SU-DHL-6 (cell line): ENCODE data around the gene ATP6V0D1.

Experiments used
- H2AFZ ChIP-seq: fragments of 200-600 bp; sonication (generic); 2 replicates; pipeline ENCODE4 v1.6.1; 2014; ENCODE audit warnings: low read depth, mild to moderate bottlenecking, moderate library complexity, mixed read lengths, antibody characterized with exemption, low read length; ENCODE audit not compliant: severe bottlenecking
- H3F3A ChIP-seq: fragments of 200-600 bp; shearing (Covaris generic); 2 replicates; pipeline ENCODE4 v1.6.0; 2016; ENCODE audit warnings: antibody characterized with exemption, mild to moderate bottlenecking; ENCODE audit not compliant: insufficient read depth
- H3K27ac ChIP-seq: fragments of 200-600 bp; sonication (generic); 2 replicates; pipeline ENCODE4 v1.5.1; 2016; ENCODE audit warnings: low read depth, mild to moderate bottlenecking, low read length, moderate library complexity, mixed read lengths
- H3K27me3 ChIP-seq: fragments of 200-600 bp; sonication (generic), shearing (Covaris generic); 2 replicates; pipeline ENCODE4 v1.6.0; 2014; ENCODE audit warnings: mild to moderate bottlenecking, low read length
- H3K36me3 ChIP-seq: fragments of 200-600 bp; sonication (generic); 2 replicates; pipeline ENCODE4 v1.6.1; 2014; ENCODE audit warnings: mild to moderate bottlenecking, low read length, mixed read lengths
- H3K4me2 ChIP-seq: fragments of 300-600, 200-600 bp; shearing (Covaris generic), sonication (generic); 2 replicates; pipeline ENCODE4 v1.6.0; 2014; ENCODE audit warnings: low read length, low read depth, mild to moderate bottlenecking; ENCODE audit not compliant: poor library complexity, severe bottlenecking
- H3K4me3 ChIP-seq: fragments of 200-600 bp; sonication (generic); 2 replicates; pipeline ENCODE4 v1.5.1; 2014; ENCODE audit warnings: antibody characterized with exemption, low read length, mild to moderate bottlenecking, mixed read lengths; ENCODE audit not compliant: insufficient read depth, poor library complexity, severe bottlenecking
- H3K79me2 ChIP-seq: fragments of 200-600 bp; sonication (generic); 2 replicates; pipeline ENCODE4 v1.6.1; 2014; ENCODE audit warnings: mild to moderate bottlenecking, low read length, moderate library complexity; ENCODE audit not compliant: insufficient read depth
- H3K9ac ChIP-seq: fragments of 200-600 bp; sonication (generic); 2 replicates; pipeline ENCODE4 v1.7.0; 2014; ENCODE audit warnings: mild to moderate bottlenecking, low read length
- H3K9me2 ChIP-seq: fragments of 200-600 bp; sonication (generic); replicated peaks from 2 replicates; pipeline ENCODE4 v1.6.1; 2014; ENCODE audit warnings: low read length; ENCODE audit not compliant: insufficient read depth
- H3K9me3 ChIP-seq: fragments of 200-600 bp; sonication (generic); 2 replicates; pipeline ENCODE4 v1.6.1; 2014; ENCODE audit warnings: low read length, mixed read lengths; ENCODE audit not compliant: insufficient read depth
- H4K20me1 ChIP-seq: fragments of 200-600 bp; sonication (generic); 2 replicates; pipeline ENCODE4 v1.6.1; 2014; ENCODE audit warnings: low read depth, mild to moderate bottlenecking, antibody characterized with exemption, low read length, moderate library complexity, mixed read lengths
- EZH2phosphoT487 ChIP-seq: fragments of 200-600 bp; sonication (generic), shearing (Covaris generic); conservative IDR thresholded peaks from 2 replicates; pipeline ENCODE4 v1.6.1; 2018; ENCODE audit warnings: mild to moderate bottlenecking, antibody characterized with exemption, low read length, moderate library complexity, mixed read lengths
- TF ChIP-seq, protein P1 (sequence below): fragments of 200-600 bp; sonication (generic); IDR thresholded peaks from one replicate; pipeline ENCODE4 v1.5.1; 2017; ENCODE audit warnings: antibody characterized with exemption, mild to moderate bottlenecking, low read length, moderate library complexity; ENCODE audit not compliant: insufficient read depth, poor library complexity, severe bottlenecking

The ATP6V0D1 gene

DNA sequence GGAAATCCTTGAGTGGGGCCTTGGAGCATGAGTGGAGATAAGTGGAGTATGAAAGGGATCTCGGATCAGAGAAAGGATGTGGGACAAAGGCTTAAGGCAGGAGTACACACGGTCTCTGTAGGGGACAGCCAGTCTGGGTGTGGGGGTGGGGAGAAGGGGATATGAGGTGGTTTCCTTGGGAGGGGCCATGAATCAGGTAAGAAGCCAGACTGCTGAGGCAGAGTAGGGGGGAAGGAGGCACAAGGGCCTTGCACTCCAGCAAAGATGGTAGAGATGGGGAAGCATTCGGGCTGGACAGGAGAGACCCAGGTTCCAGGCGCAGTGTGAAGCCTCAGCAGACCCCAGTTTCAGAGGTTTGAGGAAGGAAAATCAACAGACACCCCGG is 48.5 kb downstream of the ATP6V0D1 start:
- no peak overlapping the region for H3K4me3 ChIP-seq
- H3K79me2 ChIP-seq, result no peaks in the 10 kb centered on the region
- H3K27ac ChIP-seq, result no peak overlapping the region
- no peak overlapping the region for H3K4me2 ChIP-seq
- no peaks in the 10 kb centered on the region for H3K9me2 ChIP-seq
- H4K20me1 ChIP-seq, result no peaks in the 10 kb centered on the region
- no peaks in the 10 kb centered on the region for H3K27me3 ChIP-seq
- no peak overlapping the region for H3K9ac ChIP-seq
- H3K36me3 ChIP-seq, result no peaks in the 10 kb centered on the region
- H3F3A ChIP-seq, result no peaks in the 10 kb centered on the region
- no peak overlapping the region for H2AFZ ChIP-seq
- no peak for TF ChIP-seq EZH2phosphoT487
- TF ChIP-seq, protein P1, sequence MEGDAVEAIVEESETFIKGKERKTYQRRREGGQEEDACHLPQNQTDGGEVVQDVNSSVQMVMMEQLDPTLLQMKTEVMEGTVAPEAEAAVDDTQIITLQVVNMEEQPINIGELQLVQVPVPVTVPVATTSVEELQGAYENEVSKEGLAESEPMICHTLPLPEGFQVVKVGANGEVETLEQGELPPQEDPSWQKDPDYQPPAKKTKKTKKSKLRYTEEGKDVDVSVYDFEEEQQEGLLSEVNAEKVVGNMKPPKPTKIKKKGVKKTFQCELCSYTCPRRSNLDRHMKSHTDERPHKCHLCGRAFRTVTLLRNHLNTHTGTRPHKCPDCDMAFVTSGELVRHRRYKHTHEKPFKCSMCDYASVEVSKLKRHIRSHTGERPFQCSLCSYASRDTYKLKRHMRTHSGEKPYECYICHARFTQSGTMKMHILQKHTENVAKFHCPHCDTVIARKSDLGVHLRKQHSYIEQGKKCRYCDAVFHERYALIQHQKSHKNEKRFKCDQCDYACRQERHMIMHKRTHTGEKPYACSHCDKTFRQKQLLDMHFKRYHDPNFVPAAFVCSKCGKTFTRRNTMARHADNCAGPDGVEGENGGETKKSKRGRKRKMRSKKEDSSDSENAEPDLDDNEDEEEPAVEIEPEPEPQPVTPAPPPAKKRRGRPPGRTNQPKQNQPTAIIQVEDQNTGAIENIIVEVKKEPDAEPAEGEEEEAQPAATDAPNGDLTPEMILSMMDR, result no peak
- no peaks in the 10 kb centered on the region for H3K9me3 ChIP-seq

DNA sequence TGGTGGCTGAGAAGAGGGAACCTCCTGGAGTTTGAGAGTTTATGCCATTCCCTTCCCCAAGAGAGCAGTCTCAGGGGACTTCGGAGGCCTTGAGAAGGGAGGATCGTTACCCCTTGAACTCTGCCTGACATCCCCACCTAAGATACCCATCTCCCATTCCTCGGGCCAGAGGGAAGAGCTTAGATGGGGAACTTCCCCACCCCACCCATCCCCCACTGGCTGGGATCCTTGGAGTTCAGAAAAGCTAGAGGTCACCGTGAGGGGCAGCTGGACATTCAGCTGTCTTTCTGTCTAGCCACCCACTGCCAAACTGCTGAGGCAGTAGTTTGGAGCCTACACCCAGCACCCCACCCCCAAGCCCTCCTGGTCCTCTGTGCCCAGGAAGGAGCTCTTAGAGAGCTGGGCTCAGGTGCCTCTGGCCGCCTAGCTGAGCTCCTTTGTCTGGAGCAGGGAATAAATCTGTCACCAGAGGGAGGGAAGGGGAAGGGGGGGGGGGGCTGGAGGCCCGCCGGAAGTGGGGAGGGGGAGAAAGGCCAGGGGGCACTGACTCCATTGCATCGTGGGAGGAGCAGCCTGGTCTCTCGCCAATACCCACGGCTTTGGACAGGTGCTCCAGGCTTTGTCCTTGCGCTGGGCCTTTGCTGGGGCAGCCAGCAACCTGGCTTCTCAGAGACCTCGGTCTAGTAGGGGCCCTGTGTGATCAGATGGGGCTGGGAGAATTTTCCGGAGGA is 49.0 kb downstream of the ATP6V0D1 start:
- no peak for TF ChIP-seq EZH2phosphoT487
- TF ChIP-seq, protein P1, result no peak
- no peaks in the 10 kb centered on the region for H3F3A ChIP-seq
- H2AFZ ChIP-seq, result no peak overlapping the region
- H3K4me3 ChIP-seq, result no peak overlapping the region
- H4K20me1 ChIP-seq, result no peaks in the 10 kb centered on the region
- no peaks in the 10 kb centered on the region for H3K36me3 ChIP-seq
- peak overlapping the region; percentile 29; the same call in 1 of the 2 replicates for H3K9ac ChIP-seq
- H3K79me2 ChIP-seq, result no peaks in the 10 kb centered on the region
- H3K9me2 ChIP-seq, result no peaks in the 10 kb centered on the region
- H3K9me3 ChIP-seq, result no peaks in the 10 kb centered on the region
- H3K27me3 ChIP-seq, result no peaks in the 10 kb centered on the region
- peak overlapping the region; percentile 73 for H3K4me2 ChIP-seq
- H3K27ac ChIP-seq, result no peak overlapping the region

DNA sequence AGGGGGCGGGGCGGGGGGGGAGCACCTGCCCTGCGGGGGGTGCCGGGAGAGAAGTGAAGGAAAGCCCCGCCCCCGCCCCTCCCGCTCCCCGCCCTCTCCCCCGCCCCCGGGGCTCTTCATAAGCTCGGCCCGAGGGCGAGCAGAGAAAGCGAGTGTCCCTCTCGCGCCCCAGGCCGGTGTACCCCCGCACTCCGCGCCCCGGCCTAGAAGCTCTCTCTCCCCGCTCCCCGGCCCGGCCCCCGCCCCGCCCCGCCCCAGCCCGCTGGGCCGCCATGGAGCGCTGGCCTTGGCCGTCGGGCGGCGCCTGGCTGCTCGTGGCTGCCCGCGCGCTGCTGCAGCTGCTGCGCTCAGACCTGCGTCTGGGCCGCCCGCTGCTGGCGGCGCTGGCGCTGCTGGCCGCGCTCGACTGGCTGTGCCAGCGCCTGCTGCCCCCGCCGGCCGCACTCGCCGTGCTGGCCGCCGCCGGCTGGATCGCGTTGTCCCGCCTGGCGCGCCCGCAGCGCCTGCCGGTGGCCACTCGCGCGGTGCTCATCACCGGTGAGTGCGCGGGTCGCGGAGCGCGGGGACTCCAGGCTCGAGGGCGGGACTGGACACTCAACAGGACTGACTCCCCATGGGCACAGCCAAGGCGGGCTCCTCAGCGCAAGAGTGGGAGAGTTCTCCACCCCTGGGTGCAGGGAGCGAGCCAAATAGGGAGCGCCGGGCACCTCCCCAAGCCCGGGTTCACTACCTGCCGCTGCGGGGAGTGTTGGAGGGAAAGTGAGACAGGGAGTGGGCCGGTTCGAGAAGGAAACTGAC is 49.8 kb downstream of the ATP6V0D1 start, which contains the start of gene HSD11B2:
HSD11B2 (plus strand) TSS at position 145 of the 798 bp plus-strand sequence; CDS start at position 273, 128 bp downstream.
- Histone ChIP-seq H3K9me3 (no peaks in the 10 kb centered on the region), H3F3A (no peaks in the 10 kb centered on the region), H3K9ac (peak within 1 kb of the TSS; percentile 55), H3K79me2 (no peaks in the 10 kb centered on the region), H3K27me3 (no peaks in the 10 kb centered on the region), H3K36me3 (no peaks in the 10 kb centered on the region), H3K9me2 (no peaks in the 10 kb centered on the region), H3K4me3 (peak within 1 kb of the TSS; percentile 64), H3K27ac (no peak within 1 kb of the TSS), H2AFZ (peak within 1 kb of the TSS; percentile 77), H3K4me2 (peak within 1 kb of the TSS; percentile 73), H4K20me1 (no peaks in the 10 kb centered on the region)
- TF ChIP-seq, protein P1, result no peak
- no peak; the same call in 1 of the 2 replicates for TF ChIP-seq EZH2phosphoT487
